T-helper 2 cell treated with Interferon-gamma antibody and Interleukin-4, amounts not matched to agents 5 μg/mL and 100 μg/mL, for 36 hours (primary cell): ENCODE results near the gene ZNF283.
A peak's percentile ranks its signal among the peaks of the same experiment; 100 is the strongest.
"Not testable (repeated sequence)": the region's sequence is repeated elsewhere in the genome, so short reads cannot be mapped to it uniquely, and the experiment has no call there.

Experiments
- DNase-seq: peaks from one replicate; pipeline ENCODE4 v3.0.0; 2021; ENCODE audit warnings: low spot score
- H3K27ac Mint-ChIP-seq: one replicate; pipeline ENCODE4 v1.8.0; 2021; ENCODE audit warnings: mild to moderate bottlenecking, mixed read lengths
- H3K27me3 Mint-ChIP-seq: one replicate; pipeline ENCODE4 v1.8.0; 2021; ENCODE audit warnings: low read depth, mixed read lengths
- H3K36me3 Mint-ChIP-seq: one replicate; pipeline ENCODE4 v1.8.0; 2021; ENCODE audit warnings: low read depth, mixed read lengths
- H3K4me1 Mint-ChIP-seq: one replicate; pipeline ENCODE4 v1.8.0; 2021; ENCODE audit warnings: low read depth, mixed read lengths
- H3K4me3 Mint-ChIP-seq: one replicate; pipeline ENCODE4 v1.8.0; 2022; ENCODE audit warnings: mild to moderate bottlenecking, moderate library complexity, mixed read lengths
- H3K9me3 Mint-ChIP-seq: one replicate; pipeline ENCODE4 v1.8.0; 2021; ENCODE audit warnings: mixed read lengths

ZNF283 gene

DNA sequence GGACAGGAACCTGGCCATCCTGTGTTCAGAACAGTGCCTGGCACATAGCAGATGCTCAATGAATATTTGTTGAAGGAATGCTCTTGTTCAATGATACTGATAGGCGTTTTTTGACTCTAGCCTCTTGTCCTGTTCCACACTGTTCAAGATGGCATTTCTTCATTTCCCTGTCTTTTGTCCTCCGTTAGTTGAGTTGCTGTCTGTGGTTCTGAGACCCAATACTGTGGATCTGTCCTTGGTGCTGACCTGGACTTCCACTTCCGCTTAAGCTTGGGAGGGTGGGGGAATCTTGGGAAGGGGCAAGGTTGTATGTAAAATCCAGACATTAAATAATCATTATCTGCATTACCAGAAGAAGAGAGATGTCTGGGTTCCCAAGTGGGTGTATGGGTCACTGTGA lies 38.1 kb upstream of the ZNF283 start:
- Mint-ChIP-seq H3K9me3 (no peaks in the 10 kb centered on the region), H3K4me3 (no peak overlapping the region), H3K27ac (no peak overlapping the region), H3K36me3 (no peaks in the 10 kb centered on the region), H3K27me3 (peaks cover 15% of the 10 kb centered on the region), H3K4me1 (peaks cover 11% of the 10 kb centered on the region)
- no peak for DNase-seq

DNA sequence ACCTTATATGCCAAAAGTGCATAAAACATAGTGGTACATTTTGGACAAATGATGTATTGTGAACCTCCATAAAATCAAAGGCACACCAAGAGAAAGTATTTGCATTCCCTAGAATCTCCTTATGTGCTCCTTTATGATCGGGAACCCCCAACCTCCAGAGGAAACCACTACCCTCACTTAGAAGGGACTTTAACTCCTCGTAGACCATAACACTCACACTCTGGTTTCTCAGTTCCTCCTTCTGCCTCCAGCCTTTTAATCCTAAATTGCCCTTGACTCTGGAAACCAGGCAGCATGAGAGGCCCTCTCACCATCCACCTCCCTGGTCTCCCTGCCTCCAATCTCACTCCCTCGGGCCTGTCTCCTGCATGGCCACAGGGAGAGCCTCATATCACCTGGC lies 36.5 kb upstream of the ZNF283 start:
- H3K9me3 Mint-ChIP-seq = no peaks in the 10 kb centered on the region
- H3K4me1 Mint-ChIP-seq = no peaks in the 10 kb centered on the region
- H3K27ac Mint-ChIP-seq = no peak overlapping the region
- no peaks in the 10 kb centered on the region for H3K36me3 Mint-ChIP-seq
- peaks cover 15% of the 10 kb centered on the region for H3K27me3 Mint-ChIP-seq
- no peak overlapping the region for H3K4me3 Mint-ChIP-seq
- no peak for DNase-seq

DNA sequence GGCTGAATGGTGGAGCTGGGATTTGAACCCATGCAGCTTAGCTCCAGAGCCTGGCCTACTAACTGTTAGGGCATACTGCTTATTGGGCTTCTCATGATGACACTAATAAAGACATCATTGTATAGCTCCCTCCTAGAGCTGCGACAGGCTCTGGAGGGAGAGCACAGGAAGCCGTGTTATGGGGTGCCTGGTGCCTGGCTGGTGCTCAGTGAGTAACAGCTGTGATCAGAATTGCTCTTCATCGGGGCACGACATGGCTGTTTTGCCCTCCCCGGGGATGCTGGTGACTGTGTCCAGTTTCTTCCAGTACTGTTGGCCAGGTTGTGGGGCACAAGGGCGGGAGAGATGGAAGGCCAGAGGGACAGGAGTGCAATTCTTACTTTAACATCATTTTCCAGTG lies 30.0 kb upstream of the ZNF283 start:
- peak overlapping the region; percentile 43 for H3K4me3 Mint-ChIP-seq
- H3K4me1 Mint-ChIP-seq = peaks cover 17% of the 10 kb centered on the region
- no peaks in the 10 kb centered on the region for H3K9me3 Mint-ChIP-seq
- DNase-seq = no peak
- no peak overlapping the region for H3K27ac Mint-ChIP-seq
- no peaks in the 10 kb centered on the region for H3K36me3 Mint-ChIP-seq
- H3K27me3 Mint-ChIP-seq = peaks cover 31% of the 10 kb centered on the region

DNA sequence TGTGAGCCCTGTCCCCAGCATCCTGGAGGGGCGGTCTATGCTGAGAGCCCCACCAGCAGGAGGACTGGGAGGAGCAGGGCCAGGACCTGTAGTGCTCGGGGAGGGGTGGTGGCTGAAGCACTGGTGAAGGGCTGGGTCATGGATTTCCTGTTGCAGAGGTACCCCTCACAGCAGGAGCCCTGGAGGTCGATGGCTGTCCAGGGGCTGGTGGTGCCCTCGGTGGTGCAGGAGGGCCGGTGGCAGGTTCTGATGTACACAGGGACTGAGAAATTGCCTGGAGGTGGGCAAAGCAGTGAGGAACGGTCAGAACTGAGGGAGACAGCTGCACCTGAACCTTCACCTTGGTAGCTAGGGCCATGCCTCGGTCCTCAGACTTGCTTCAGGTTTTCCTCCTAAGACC lies 29.6 kb upstream of the ZNF283 start:
- Mint-ChIP-seq H3K4me1 (peaks cover 17% of the 10 kb centered on the region), H3K4me3 (peak overlapping the region; percentile 43), H3K27me3 (peaks cover 32% of the 10 kb centered on the region), H3K36me3 (no peaks in the 10 kb centered on the region), H3K9me3 (no peaks in the 10 kb centered on the region), H3K27ac (no peak overlapping the region)
- DNase-seq = no peak

DNA sequence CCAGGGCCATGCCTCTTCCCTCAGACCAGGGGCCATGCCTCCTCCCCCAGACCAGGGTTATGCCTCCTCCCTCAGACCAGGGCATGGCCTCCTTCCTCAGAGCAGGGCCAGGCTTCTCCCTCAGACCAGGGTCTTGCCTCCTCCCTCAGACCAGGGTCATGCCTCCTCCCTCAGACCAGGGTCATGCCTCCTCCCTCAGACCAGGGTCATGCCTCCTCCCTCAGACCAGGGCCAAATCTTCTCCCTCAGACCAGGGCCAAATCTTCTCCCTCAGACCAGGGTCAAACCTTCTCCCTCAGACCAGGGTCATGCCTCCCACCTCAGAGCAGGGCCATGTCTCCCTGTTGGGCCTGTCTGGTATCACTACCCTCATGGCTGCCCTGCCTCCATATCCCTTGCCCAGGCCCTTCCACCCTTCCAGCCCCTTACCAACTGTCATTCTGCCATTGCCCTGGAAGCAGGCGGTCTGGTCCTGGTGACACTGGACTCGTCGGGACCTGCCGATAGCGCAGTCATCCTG lies 29.0 kb upstream of the ZNF283 start:
- H3K4me3 Mint-ChIP-seq = peak overlapping the region; percentile 81
- H3K27me3 Mint-ChIP-seq = peaks cover 32% of the 10 kb centered on the region
- no peak for DNase-seq
- H3K27ac Mint-ChIP-seq = no peak overlapping the region
- no peaks in the 10 kb centered on the region for H3K36me3 Mint-ChIP-seq
- H3K4me1 Mint-ChIP-seq = peaks cover 17% of the 10 kb centered on the region
- H3K9me3 Mint-ChIP-seq = no peaks in the 10 kb centered on the region

DNA sequence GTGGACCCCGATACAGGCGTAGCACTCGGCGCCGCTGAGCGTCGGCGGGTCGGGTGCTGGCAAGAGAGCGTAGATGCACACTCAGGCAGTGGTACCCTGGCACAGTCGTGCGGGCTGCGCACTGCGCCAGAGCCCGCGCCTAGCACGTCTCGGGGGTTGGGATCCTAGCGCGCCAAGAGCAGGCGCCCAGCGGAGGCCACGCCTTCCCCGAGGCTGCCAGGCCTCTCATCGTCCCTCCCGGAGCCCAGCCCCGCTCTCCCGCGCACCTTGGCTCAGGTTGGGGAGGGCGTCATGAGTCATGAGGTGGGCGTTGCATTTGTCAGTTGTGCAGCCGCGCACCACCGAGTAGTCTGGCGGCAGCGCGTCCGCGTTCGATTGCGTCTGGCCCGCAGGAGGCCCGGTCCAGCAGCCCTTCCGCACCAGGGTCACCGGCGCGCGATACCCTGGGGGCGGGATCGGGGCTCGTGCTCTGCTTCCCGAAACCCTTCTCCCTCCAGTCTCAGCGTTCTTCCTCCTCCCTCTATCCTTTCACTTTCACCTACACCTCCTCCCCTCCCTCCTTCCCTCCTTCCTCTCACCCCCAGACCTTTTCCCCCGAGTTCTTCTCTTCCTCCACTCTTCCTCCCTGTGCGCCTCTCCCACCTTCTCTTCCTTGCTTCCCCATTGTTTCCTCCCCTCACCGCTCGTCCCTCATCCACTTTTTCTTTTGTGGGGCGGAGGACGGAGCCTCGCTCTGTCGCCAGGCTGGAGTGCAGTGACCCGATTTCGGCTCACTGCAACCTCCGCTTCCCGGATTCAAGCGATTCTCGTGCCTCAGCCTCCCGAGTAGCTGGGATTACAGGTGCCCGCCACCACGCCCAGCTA lies 28.3 kb upstream of the ZNF283 start:
- peak; percentile 45 for DNase-seq

DNA sequence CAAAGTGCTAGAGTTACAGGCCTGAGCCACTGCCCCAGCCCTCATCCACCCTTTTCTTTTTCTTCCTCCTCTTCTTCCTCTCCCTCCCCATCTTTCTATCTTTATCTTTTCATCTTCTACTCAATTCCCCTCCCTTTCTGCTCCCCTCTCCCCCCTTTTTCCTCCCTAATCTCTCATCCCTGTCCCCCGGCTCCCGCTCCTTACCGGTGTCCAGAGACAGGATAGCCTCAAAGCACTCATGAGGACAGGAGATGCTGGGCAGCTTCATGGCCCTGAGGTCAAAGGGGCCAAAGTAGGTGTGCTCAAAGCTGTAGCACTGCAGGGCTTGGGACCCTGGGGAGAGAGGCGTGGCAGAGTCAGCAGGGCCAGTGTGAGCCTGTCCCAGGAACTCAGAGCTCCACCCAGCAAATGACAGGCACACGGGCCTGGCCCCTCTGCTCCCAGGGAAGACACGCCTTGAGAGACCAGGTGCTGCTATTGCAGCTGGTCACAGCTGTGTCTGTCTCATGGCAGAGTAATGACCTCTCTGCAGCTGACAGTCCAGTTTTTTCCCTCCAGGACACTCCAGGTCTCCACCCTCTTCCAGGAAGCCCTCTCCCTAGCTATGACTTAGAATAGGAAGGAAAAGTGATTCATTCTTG lies 27.5 kb upstream of the ZNF283 start:
- Mint-ChIP-seq H3K36me3 (no peaks in the 10 kb centered on the region), H3K27me3 (peaks cover 24% of the 10 kb centered on the region)
- no peak for DNase-seq

More for the DNA sequence above, 28.3 kb upstream of the ZNF283 start:
- H3K9me3 Mint-ChIP-seq = no peaks in the 10 kb centered on the region
- peak overlapping the region; percentile 81 for H3K4me3 Mint-ChIP-seq
- H3K27me3 Mint-ChIP-seq = peaks cover 27% of the 10 kb centered on the region
- H3K4me1 Mint-ChIP-seq = peaks cover 17% of the 10 kb centered on the region
- H3K36me3 Mint-ChIP-seq = no peaks in the 10 kb centered on the region
- H3K27ac Mint-ChIP-seq = no peak overlapping the region

DNA sequence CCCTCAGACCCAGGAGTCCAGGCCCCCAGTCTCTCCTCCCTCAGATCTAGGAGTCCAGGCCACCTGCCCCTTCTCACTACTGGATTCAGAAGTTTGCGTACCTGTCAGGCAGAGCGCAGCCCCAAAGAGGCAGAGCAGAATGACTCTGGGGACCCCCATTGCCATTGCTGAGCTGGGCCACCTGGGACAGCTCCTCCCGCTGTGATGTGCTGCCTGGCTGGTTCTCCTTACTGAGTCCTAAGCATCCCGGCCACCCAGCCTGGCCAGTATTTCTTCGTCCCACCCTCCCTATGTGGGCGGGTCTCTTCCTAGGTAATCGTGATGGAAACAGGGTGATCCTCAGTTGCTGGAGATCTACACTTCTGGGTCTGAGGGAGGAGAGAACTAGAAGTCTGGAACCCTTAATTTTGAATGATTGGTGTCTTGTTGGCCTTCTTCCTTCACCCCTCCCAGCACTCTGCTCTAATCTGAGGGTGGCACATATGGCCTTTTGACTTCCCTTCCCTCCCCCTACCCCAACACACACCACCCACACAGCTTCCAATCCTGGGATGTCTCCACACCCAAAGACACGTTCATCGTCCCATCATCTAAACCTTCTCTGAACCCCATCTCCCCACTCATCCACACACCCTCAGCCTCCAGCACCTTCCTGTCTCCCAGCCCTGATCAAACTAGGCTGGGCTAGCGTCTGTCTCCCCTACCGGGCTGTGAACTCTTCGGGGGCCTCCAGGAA lies 24.7 kb upstream of the ZNF283 start, which contains the start of gene LYPD5:
Gene LYPD5, minus strand, starts transcription at position 232 of the 736 bp plus-strand sequence. Its CDS starts 67 bp downstream, at position 165.
- H3K27me3 Mint-ChIP-seq = peaks cover 28% of the 10 kb centered on the region
- no peak within 1 kb of the TSS for H3K4me3 Mint-ChIP-seq
- no peak for DNase-seq
- no peak within 1 kb of the TSS for H3K27ac Mint-ChIP-seq
- H3K9me3 Mint-ChIP-seq = no peaks in the 10 kb centered on the region
- peaks cover 15% of the 10 kb centered on the region for H3K4me1 Mint-ChIP-seq
- H3K36me3 Mint-ChIP-seq = no peaks in the 10 kb centered on the region

More for the DNA sequence above, 27.5 kb upstream of the ZNF283 start:
- Mint-ChIP-seq H3K27ac (peak overlapping the region; percentile 4), H3K4me1 (peaks cover 17% of the 10 kb centered on the region), H3K9me3 (no peaks in the 10 kb centered on the region), H3K4me3 (peak overlapping the region; percentile 81)

DNA sequence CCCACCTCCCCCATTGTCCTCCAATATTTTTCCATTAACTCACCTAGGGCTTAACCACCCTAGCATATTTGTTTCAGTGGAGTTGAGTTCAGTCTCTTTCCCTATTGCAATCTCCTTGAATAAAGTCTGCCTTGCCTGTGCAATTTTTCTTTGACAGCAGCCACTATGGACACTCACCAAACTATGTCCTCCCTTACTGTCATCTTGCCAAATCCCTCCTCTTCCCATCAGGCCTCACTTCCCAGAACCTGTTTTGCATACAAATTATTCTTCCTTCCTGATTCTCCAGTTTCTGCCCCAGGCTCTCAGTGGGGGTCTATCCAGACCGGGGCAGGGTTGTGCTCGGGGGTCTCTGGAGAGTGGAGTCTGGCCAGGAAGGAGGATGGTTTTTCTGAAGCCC lies 22.7 kb upstream of the ZNF283 start:
- Mint-ChIP-seq H3K9me3 (no peaks in the 10 kb centered on the region), H3K4me3 (no peak overlapping the region), H3K27ac (no peak overlapping the region), H3K27me3 (peaks cover 21% of the 10 kb centered on the region), H3K4me1 (peaks cover 6% of the 10 kb centered on the region), H3K36me3 (no peaks in the 10 kb centered on the region)
- no peak for DNase-seq

DNA sequence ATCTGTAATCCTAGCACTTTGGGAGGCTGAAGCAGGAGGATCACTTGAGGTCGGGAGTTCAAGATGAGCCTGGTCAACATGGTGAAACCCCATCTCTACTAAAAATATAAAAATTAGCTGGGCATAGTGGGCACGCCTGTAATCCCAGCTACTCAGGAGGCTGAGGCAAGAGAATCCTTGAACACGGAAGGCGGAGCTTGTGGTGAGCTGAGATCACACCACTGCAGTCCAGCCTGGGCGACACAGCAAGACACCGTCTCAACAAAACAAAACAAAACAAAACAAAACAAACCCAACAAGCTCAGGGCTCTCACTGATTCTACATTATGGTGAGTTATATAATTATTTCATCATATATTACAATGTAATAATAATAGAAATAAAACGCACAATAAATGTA lies 20.7 kb upstream of the ZNF283 start:
- H3K27me3 Mint-ChIP-seq = peaks cover 15% of the 10 kb centered on the region
- not testable (repeated sequence) for DNase-seq, H3K4me3 Mint-ChIP-seq, H3K36me3 Mint-ChIP-seq, H3K27ac Mint-ChIP-seq, H3K9me3 Mint-ChIP-seq, H3K4me1 Mint-ChIP-seq

DNA sequence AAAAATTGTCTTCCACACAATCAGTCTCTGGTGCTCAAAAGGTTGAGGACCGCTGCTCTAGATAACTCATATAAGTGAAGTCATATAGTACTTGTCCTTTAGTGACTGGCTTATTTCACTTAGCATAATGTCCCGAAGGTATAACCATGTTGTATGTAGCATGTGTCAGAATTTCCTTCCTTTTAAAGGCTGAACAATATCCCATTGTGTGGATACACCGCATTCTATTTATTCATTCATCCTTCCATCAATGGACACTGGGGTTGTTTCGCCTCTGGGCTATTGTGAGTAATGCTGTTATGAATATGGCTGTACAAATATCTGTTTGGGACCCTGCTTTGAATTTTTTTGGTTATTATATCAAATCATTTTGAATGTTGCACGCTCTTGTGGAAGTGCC lies 20.3 kb upstream of the ZNF283 start:
- DNase-seq = no peak
- no peak overlapping the region for H3K4me3 Mint-ChIP-seq
- H3K36me3 Mint-ChIP-seq = no peaks in the 10 kb centered on the region
- peaks cover 13% of the 10 kb centered on the region for H3K27me3 Mint-ChIP-seq
- peaks cover 3% of the 10 kb centered on the region for H3K4me1 Mint-ChIP-seq
- no peaks in the 10 kb centered on the region for H3K9me3 Mint-ChIP-seq
- H3K27ac Mint-ChIP-seq = no peak overlapping the region

DNA sequence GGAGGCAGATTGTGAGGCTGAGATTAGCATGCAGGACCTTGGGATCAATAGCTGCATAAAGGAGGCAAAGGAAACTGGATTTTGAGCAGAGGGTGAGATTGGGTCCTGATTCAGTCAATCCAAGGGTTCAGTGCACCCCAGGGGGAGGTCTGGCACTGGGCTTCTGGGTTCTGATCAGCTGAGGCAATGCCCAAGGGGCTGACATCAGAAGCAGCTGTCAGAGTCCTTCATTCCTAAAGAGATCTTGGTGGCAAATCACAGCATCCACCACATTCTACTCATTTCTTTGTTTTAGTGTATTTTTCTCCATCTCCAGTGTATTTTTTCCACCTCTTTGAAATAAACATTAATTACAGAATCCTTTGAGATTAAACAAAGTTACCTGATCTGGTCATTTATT lies 19.5 kb upstream of the ZNF283 start:
- H3K27me3 Mint-ChIP-seq = peaks cover 11% of the 10 kb centered on the region
- H3K36me3 Mint-ChIP-seq = no peaks in the 10 kb centered on the region
- no peaks in the 10 kb centered on the region for H3K9me3 Mint-ChIP-seq
- no peak for DNase-seq
- no peak overlapping the region for H3K27ac Mint-ChIP-seq
- H3K4me3 Mint-ChIP-seq = no peak overlapping the region
- H3K4me1 Mint-ChIP-seq = peaks cover 3% of the 10 kb centered on the region

DNA sequence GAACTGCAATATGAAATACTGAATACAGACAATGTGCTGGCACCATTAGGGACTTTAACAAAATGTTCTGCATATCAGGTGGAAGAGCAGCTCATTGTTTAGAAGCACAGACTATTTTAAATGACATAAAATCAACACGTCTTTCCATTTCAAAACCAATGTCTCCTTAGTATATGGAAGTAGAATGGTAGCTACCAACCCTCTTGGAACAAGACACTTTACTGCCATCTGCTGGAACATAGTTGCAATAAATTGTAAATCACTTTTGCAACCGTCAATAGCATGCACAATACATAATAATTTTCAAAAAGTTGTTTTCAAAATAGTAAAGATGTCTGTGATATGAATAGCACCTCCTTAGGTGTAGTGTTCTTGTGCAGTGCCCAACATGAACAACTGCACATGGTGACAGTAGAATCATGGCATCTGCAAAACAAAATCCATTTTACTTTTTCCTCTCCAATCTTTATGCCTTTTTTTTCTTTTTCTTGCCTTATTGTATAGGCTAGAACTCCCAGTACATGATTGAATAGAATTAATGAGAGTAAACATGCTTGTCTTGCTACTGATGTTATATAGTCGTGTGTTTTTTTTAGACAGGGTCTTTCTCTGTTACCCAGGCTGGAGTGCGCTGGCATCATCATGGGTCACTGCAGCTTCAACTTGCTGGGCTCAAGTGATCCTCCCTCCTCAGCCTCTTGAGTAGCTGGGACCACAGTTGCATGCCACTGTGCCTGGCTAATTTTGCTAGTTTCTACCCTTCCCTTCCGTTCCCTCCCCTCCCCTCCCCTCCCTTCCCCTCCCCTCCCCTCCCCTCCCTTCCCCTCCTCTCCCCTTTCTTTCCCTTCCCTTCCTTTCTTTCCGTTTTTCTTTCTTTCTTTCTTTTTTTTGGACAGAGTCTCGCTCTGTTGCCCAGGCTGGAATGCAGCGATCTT lies 17.1 kb upstream of the ZNF283 start:
- no peak overlapping the region for H3K27ac Mint-ChIP-seq
- H3K27me3 Mint-ChIP-seq = peaks cover 11% of the 10 kb centered on the region
- no peak for DNase-seq
- H3K4me1 Mint-ChIP-seq = peaks cover 3% of the 10 kb centered on the region
- H3K4me3 Mint-ChIP-seq = no peak overlapping the region
- H3K9me3 Mint-ChIP-seq = no peaks in the 10 kb centered on the region
- H3K36me3 Mint-ChIP-seq = no peaks in the 10 kb centered on the region
